SU-DHL-6 (cell line): Measurements from ENCODE around the gene GNAS.
A peak's percentile ranks its signal among the peaks of the same experiment; 100 is the strongest.

Source experiments
- H2AFZ ChIP-seq: fragments of 200-600 bp; sonication (generic); 2 replicates; pipeline ENCODE4 v1.6.1; 2014; ENCODE audit warnings: low read depth, mild to moderate bottlenecking, moderate library complexity, mixed read lengths, antibody characterized with exemption, low read length; ENCODE audit not compliant: severe bottlenecking
- H3F3A ChIP-seq: fragments of 200-600 bp; shearing (Covaris generic); 2 replicates; pipeline ENCODE4 v1.6.0; 2016; ENCODE audit warnings: antibody characterized with exemption, mild to moderate bottlenecking; ENCODE audit not compliant: insufficient read depth
- H3K27ac ChIP-seq: fragments of 200-600 bp; sonication (generic); 2 replicates; pipeline ENCODE4 v1.5.1; 2016; ENCODE audit warnings: low read depth, mild to moderate bottlenecking, low read length, moderate library complexity, mixed read lengths
- H3K27me3 ChIP-seq: fragments of 200-600 bp; sonication (generic), shearing (Covaris generic); 2 replicates; pipeline ENCODE4 v1.6.0; 2014; ENCODE audit warnings: mild to moderate bottlenecking, low read length
- H3K36me3 ChIP-seq: fragments of 200-600 bp; sonication (generic); 2 replicates; pipeline ENCODE4 v1.6.1; 2014; ENCODE audit warnings: mild to moderate bottlenecking, low read length, mixed read lengths
- H3K4me2 ChIP-seq: fragments of 300-600, 200-600 bp; shearing (Covaris generic), sonication (generic); 2 replicates; pipeline ENCODE4 v1.6.0; 2014; ENCODE audit warnings: low read length, low read depth, mild to moderate bottlenecking; ENCODE audit not compliant: poor library complexity, severe bottlenecking
- H3K4me3 ChIP-seq: fragments of 200-600 bp; sonication (generic); 2 replicates; pipeline ENCODE4 v1.5.1; 2014; ENCODE audit warnings: antibody characterized with exemption, low read length, mild to moderate bottlenecking, mixed read lengths; ENCODE audit not compliant: insufficient read depth, poor library complexity, severe bottlenecking
- H3K79me2 ChIP-seq: fragments of 200-600 bp; sonication (generic); 2 replicates; pipeline ENCODE4 v1.6.1; 2014; ENCODE audit warnings: mild to moderate bottlenecking, low read length, moderate library complexity; ENCODE audit not compliant: insufficient read depth
- H3K9ac ChIP-seq: fragments of 200-600 bp; sonication (generic); 2 replicates; pipeline ENCODE4 v1.7.0; 2014; ENCODE audit warnings: mild to moderate bottlenecking, low read length
- H3K9me2 ChIP-seq: fragments of 200-600 bp; sonication (generic); replicated peaks from 2 replicates; pipeline ENCODE4 v1.6.1; 2014; ENCODE audit warnings: low read length; ENCODE audit not compliant: insufficient read depth
- H3K9me3 ChIP-seq: fragments of 200-600 bp; sonication (generic); 2 replicates; pipeline ENCODE4 v1.6.1; 2014; ENCODE audit warnings: low read length, mixed read lengths; ENCODE audit not compliant: insufficient read depth
- H4K20me1 ChIP-seq: fragments of 200-600 bp; sonication (generic); 2 replicates; pipeline ENCODE4 v1.6.1; 2014; ENCODE audit warnings: low read depth, mild to moderate bottlenecking, antibody characterized with exemption, low read length, moderate library complexity, mixed read lengths
- CTCF ChIP-seq: fragments of 200-600 bp; sonication (generic); IDR thresholded peaks from one replicate; pipeline ENCODE4 v1.5.1; 2017; ENCODE audit warnings: antibody characterized with exemption, mild to moderate bottlenecking, low read length, moderate library complexity; ENCODE audit not compliant: insufficient read depth, poor library complexity, severe bottlenecking
- EZH2phosphoT487 ChIP-seq: fragments of 200-600 bp; sonication (generic), shearing (Covaris generic); conservative IDR thresholded peaks from 2 replicates; pipeline ENCODE4 v1.6.1; 2018; ENCODE audit warnings: mild to moderate bottlenecking, antibody characterized with exemption, low read length, moderate library complexity, mixed read lengths

GNAS gene

GRCh38 chr20:58847463-58847862 lies 5.1 kb upstream of the GNAS start:
- no peaks in the 10 kb centered on the region for H3F3A ChIP-seq
- no peak overlapping the region for H2AFZ ChIP-seq
- peaks cover 33% of the 10 kb centered on the region for H3K79me2 ChIP-seq
- no peaks in the 10 kb centered on the region; the same call in 1 of the 2 replicates for H4K20me1 ChIP-seq
- H3K4me3 ChIP-seq: no peak overlapping the region
- TF ChIP-seq CTCF (no peak), EZH2phosphoT487 (no peak)
- no peak overlapping the region for H3K27ac ChIP-seq
- no peaks in the 10 kb centered on the region for H3K36me3 ChIP-seq
- no peak overlapping the region for H3K4me2 ChIP-seq
- H3K27me3 ChIP-seq: no peaks in the 10 kb centered on the region
- no peaks in the 10 kb centered on the region for H3K9me3 ChIP-seq
- H3K9me2 ChIP-seq: no peaks in the 10 kb centered on the region
- H3K9ac ChIP-seq: no peak overlapping the region

DNA sequence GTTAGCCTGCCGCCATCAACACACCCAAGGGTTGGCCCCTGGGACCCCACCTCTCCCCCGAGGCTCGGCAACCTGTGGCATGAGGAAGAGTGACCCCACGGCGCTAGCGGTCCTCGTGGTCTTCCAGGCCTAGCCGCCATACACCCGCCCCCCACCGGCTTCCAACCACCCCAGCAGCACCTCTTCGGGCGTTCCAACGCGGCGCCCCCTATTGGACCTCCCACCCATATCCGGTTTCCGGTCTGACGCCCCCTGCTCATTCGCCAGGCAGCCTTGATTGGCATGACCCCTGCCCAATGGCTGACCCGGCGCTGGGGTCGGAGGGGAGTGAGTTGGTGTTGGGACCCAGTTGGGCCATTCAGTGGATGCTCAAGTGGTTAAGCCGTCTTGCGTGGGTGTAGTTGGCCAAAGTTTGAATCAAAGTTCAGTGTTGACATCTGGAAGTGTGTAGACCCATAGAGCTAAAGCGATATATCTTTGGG lies 1.8 kb upstream of the GNAS start, which contains the start of gene GNAS-AS1:
TSS of gene GNAS-AS1 (minus strand) at position 210 of the 482 bp plus-strand sequence.
- Histone ChIP-seq H3K9ac (peak within 1 kb of the TSS; percentile 68), H3K4me3 (peak within 1 kb of the TSS; percentile 68), H3K27me3 (no peaks in the 10 kb centered on the region), H3K9me3 (no peaks in the 10 kb centered on the region), H3K36me3 (no peaks in the 10 kb centered on the region), H3K27ac (no peak within 1 kb of the TSS), H3K79me2 (peaks cover 28% of the 10 kb centered on the region), H2AFZ (peak within 1 kb of the TSS; percentile 79), H3F3A (no peaks in the 10 kb centered on the region), H3K4me2 (peak within 1 kb of the TSS; percentile 72), H3K9me2 (no peaks in the 10 kb centered on the region), H4K20me1 (no peaks in the 10 kb centered on the region)
- no peak for TF ChIP-seq EZH2phosphoT487

DNA sequence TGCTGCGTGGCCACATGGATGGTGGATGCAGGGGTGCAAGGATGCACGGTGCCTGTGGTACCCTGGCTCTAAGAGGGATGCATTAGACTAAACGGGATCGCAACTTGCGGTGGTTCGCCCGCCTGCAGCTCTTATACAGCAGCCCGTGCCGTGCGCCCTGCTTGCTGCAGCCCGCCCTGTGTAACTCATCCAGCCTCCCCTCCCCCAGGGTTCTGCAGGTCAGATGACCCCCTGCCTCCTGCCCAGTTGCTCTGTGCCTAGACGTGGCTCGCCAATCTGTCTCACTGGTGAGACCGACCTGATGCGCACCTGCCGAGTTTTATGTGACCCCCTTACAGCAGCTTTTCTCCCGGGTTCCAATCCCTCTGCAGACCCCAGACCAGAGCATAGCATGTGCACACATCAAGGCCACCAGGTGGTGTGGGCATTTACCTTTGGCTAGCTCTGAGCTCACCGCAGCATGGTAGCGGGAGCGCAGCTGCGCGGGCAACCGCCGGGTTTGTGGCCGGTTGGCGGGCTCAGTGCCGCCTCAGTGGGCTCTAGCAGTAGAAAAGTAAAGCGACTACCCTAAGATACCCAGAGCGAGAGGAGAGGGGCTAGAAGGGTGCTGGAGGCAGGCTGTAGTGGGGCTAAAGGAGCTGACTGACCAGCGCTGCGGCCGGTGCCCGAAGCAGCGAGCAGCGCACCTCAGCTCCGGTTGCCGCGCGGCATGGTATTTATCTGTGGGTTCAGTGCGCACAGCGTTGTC lies 1.1 kb upstream of the GNAS start:
- Histone ChIP-seq H4K20me1 (no peaks in the 10 kb centered on the region), H3K9me2 (no peaks in the 10 kb centered on the region), H3F3A (no peaks in the 10 kb centered on the region), H3K79me2 (peaks cover 26% of the 10 kb centered on the region), H3K9me3 (no peaks in the 10 kb centered on the region), H2AFZ (peak overlapping the region; percentile 79), H3K27me3 (no peaks in the 10 kb centered on the region), H3K9ac (peak overlapping the region; percentile 68; the same call in 1 of the 2 replicates), H3K4me2 (peak overlapping the region; percentile 72), H3K36me3 (no peaks in the 10 kb centered on the region), H3K27ac (no peak overlapping the region), H3K4me3 (peak overlapping the region; percentile 68)
- TF ChIP-seq EZH2phosphoT487 (no peak), CTCF (no peak)

DNA sequence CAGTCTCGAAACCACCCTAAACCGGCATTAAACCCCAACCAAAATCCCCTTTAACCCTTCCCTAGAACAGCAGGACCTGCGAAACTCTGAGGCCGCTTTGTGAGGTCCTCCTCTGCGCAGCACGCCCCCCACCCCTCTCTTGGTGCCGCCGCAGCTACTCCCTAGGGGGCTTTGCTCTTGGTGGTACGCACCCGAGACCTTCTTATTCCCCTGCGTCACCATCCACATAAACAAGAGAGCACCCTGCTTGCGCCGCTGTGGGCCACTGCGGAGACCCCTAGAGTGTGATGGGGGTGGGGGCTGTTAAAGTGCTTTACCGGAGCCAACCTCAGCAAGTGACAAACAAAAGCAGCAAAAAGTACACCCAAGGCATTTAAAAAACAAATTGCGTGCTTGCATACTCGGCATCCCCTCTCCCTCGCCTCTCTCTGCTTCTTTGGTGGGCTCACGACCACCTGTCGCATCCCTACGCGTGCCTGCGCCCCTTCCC lies 502 bp upstream of the GNAS start:
- TF ChIP-seq CTCF (no peak), EZH2phosphoT487 (no peak)
- Histone ChIP-seq H4K20me1 (no peaks in the 10 kb centered on the region), H3K79me2 (peaks cover 26% of the 10 kb centered on the region), H3K4me2 (peak overlapping the region; percentile 72), H3K4me3 (peak overlapping the region; percentile 68), H3K27me3 (no peaks in the 10 kb centered on the region), H3K27ac (no peak overlapping the region), H2AFZ (peak overlapping the region; percentile 79), H3F3A (no peaks in the 10 kb centered on the region), H3K36me3 (no peaks in the 10 kb centered on the region), H3K9me3 (no peaks in the 10 kb centered on the region), H3K9ac (peak overlapping the region; percentile 68; the same call in 1 of the 2 replicates), H3K9me2 (no peaks in the 10 kb centered on the region)
